KBM-7 (cell line): ENCODE data around the gene MAGEA10.
"Not testable (repeated sequence)": the region's sequence is repeated elsewhere in the genome, so short reads cannot be mapped to it uniquely, and the experiment has no call there.

Source experiments
- DNase-seq: peaks from one replicate; pipeline ENCODE4 v3.0.0-alpha.2; 2015
- in situ Hi-C: fragments of 300-500 bp; cut with MboI; formaldehyde crosslinking; loops from 2 replicates; pipeline ENCODE4 v1.14.3; 2020; ENCODE audit warnings: low sequenced_read_pairs, low pct_unique_long_range_greater_than_20kb, mixed read lengths

MAGEA10 gene

GRCh38 chrX:152138388-152138784, at the start of gene MAGEA10:
Gene MAGEA10 (minus strand): TSS chrX:152138577. CDS start chrX:152135620, 2,957 bp downstream.
- DNase-seq = no peak

GRCh38 chrX:152177497-152178269, 39.3 kb upstream of the MAGEA10 start:
- in situ Hi-C loops = no loop called here
- DNase-seq = no peak

More at GRCh38 chrX:152138388-152138784, at the start of gene MAGEA10:
- in situ Hi-C loops = no loop called here

DNA sequence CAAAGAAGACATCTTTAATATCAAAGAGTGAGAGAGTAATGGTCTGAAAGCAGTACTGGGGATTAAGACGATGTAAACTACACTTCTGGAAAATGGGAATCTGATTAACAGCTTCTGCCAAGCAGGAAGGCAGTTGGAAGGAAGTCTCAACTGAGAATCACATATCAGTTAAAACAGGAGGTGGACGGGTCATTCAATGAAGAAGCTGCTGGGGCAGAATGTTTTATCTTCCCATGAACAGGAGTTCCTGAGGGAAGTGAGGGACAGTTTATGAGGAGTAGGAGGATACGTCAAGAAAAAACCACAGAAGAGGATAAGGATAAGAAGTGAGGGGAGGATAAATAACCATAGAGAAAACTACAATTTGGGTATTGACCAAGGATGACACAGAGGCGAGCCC, 38.7 kb upstream of the MAGEA10 start:
- in situ Hi-C loops = no loop called here

GRCh38 chrX:152175892-152176291, 37.5 kb upstream of the MAGEA10 start:
- DNase-seq, in situ Hi-C loops: not testable (repeated sequence)

More for the DNA sequence above, 38.7 kb upstream of the MAGEA10 start:
- DNase-seq = no peak

- in situ Hi-C loops, DNase-seq: not testable (repeated sequence)
These were observed 35.5 kb upstream of the MAGEA10 start for GRCh38 chrX:152173923-152174322.

DNA sequence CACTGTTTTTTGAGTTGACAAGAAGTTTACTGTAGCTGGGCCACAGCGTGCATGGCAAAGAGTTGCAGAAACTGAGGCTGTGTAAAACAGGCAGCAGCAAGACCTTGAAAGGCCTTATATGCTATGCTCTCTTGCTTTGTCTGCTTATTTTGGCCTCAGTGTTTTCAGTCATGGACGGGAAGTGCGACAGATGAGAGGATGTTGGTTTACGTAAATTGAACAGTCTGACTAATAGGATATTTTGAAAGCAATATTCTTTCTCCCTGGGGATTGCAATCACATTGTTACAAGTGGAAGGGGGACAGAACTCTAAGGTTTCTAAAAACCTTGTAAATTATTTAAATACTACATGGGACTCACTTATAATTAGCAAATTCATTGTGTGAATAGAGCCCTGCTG, 32.2 kb upstream of the MAGEA10 start:
- DNase-seq = no peak
- in situ Hi-C loops = no loop called here

GRCh38 chrX:152165033-152165743, 26.8 kb upstream of the MAGEA10 start:
- in situ Hi-C loops = no loop called here
- no peak for DNase-seq

- in situ Hi-C loops = no loop called here
- no peak for DNase-seq
These were observed 18.7 kb upstream of the MAGEA10 start for GRCh38 chrX:152157042-152157441.

GRCh38 chrX:152155766-152156310, 17.5 kb upstream of the MAGEA10 start:
- in situ Hi-C loops = no loop called here
- DNase-seq = no peak

DNA sequence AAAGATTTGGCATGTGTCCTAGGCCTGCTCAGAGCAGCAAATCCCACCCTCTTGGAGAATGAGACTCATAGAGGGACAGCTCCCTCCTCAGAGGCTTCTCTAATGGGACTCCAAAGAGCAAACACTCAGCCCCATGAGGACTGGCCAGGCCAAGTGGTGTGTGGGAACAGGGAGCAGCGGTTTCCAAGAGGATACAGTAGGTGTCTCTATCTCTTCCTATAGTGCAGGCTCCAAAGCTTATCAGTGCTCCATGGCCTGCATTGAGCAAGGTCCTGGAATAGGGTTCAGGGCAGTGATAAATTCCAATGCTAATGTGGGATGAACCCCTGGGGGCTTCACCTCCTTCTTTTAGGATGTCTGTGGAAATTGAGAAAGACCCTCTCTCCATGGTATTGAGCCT, 15.7 kb upstream of the MAGEA10 start:
- no peak for DNase-seq
- in situ Hi-C loops = no loop called here

- in situ Hi-C loops = no loop called here
- no peak for DNase-seq
These were observed 12.9 kb upstream of the MAGEA10 start for GRCh38 chrX:152151256-152151655.

DNA sequence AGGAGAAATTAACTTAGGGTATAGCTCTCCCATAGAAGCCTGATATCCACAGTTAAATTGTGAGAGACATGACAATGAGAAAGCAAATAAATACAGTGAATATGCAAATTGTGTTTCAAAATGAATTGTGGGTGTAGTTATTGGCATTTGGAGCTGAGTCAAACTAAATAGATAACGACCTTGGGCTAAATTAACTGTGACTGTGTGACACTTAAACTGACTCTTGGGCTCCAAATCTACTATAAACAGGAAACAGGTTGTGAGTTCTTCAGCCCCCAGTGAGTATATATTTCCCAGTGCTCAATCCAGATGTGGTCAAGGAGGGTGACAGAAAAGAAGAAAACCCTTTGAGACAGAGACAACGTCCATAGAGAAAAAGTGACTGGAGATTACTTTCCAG, 11.3 kb upstream of the MAGEA10 start:
- in situ Hi-C loops = no loop called here
- DNase-seq = no peak

- in situ Hi-C loops = no loop called here
- DNase-seq = no peak
These were observed 1.2 kb upstream of the MAGEA10 start for GRCh38 chrX:152139589-152139988.

GRCh38 chrX:152137771-152138387, 498 bp downstream of the MAGEA10 start:
- in situ Hi-C loops = no loop called here
- no peak for DNase-seq

DNA sequence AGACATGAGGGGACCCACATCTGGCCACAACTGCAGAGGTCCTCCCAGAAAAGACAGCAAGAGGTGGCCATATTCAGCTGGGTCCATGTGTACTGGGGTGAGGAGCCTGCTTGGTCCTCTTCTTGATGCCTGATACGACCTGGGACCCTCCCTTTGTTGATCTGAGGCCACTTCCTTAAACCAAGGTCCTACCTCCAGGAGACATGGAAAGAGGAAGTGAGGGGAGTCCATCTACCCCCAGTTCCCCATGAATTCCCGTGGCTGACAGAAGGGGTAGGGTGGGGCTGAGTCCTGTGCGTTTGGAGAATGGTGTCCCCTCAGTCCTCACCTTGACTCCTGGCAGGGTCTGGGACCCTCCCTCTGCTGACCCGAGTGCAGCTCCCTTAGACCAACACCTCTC, 2.1 kb downstream of the MAGEA10 start:
- in situ Hi-C loops = no loop called here

DNA sequence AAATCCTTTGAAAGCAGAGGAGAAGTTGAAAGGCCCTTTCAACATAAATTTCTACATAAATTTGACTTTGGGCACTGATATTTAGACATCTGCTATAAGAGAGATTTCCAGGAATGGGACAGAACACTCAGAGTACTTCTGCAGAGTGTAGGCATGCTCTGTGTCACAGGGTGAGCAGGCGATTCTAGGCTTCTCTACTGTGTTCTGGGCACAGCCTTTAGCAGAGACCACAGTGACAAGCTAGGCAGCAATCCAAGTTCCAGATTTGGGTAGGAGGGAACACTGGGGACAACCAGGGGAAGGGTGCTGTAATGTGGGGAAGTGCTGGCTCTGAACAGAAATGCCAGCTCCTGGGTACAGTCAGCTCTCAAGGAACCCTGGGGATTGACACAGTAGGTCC, 6.9 kb downstream of the MAGEA10 start:
- no peak for DNase-seq
- in situ Hi-C loops = no loop called here

More for the DNA sequence above, 2.1 kb downstream of the MAGEA10 start:
- DNase-seq = peak; percentile 19

DNA sequence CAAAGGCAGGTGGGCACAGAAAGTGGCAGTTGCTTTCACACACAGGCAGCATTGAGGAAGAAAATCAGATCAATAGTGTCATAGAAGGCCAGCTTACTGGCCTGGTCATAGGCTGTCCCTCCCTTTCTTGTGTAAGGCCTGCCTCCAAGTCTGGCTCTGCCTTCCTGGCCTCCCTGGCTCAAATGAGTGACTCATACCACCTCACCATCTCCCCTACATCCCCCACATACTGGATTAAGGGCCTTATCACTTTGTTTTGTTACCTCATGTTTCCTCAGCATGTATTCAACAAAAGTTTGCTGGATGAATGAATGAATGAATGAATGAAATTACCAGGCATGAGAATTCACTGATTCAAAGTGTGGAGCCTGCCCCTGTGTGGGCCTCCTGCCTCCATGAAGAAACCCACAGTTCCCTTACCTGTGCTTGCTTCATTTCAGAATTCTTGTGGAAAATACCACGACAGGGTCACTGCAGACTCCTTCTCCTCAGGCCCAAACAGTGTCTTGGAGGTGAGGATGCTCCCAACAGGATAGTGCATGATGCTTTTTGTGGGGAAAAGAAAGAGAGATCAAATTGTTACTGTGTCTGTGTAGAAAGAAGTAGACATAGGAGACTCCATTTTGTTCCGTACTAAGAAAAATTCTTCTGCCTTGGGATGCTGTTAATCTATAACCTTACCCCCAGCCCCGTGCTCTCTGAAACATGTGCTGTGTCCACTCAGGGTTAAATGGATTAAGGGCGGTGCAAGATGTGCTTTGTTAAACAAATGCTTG, 9.1 kb downstream of the MAGEA10 start:
- in situ Hi-C loops, DNase-seq: not testable (repeated sequence)

DNA sequence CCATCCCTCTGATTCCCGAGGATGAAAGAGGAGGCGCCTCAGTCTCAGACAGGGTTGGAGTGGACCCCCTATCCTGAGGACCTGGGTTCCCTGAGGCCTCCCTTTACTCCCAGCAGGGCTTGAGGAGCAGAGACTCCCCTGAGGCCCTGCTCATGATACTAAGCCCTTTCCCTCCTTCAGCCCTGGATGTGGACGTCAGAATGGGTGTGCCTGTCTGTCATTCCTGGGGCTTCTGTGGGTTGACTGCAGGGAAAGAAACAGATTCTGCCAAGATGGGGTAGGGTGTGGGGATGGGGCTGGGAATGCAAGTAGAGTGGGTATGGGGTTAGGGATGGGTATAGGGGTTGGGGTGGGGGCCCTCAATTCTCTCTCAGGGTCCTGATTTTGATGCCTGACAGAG, 21.1 kb downstream of the MAGEA10 start:
- in situ Hi-C loops = no loop called here
- no peak for DNase-seq

- in situ Hi-C loops = no loop called here
- no peak for DNase-seq
These were observed 29.9 kb downstream of the MAGEA10 start for GRCh38 chrX:152108527-152108926.
